ENCODE data around the gene CDKAL1. TPM values are rescaled to one million over a fixed set of nuclear protein-coding genes. Genes with fewer than 3 reads are reported as not detected.

The CDKAL1 gene
- total and polyA plus RNA-seq, 2 donors (not counting 3 experiments of a cell fraction or from before 2014, with no cell fraction given), result 6.1 to 20.5 TPM

DNA sequence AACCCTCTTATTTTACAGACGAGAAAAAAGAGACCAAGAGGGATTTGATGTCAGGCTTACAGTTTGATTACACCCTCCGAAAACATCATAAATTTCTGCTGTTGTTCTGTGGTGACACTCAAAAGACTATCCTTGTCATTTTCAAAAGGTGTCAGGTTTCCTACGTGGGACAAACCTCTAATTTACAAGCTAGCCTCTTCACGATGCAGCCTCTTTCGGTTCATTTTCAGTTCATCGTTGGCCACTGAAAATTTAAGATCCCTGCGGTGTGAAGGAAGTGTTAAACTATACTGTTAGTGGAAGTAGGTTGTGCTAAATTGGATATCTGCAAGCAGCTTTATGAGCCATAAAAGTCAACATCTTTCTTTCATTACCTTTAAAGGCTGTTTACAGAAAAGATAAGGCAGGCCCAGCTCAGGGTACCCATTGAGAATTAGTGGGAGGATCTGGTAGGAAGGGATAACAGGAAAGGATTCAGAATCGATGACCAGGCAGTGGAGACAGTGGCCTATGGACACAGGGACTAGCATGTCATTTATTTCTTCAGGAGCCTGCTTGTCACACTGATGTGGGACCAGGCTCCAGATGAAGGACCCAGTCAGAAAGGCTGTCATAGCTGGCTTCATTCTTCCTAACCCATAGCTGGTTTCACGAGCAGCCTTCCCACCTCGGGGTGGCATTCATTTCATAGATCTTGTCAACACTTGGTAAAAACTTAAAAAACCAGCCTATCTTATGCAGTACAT, 730.2 kb downstream of the CDKAL1 start:
- no TSS peak for BruUV-seq (replicated peaks)
- ChIA-PET CTCF (no interaction called here), POLR2A (no interaction called here)
- H3K4me3 ChIP-seq (replicated peaks in 1 of 3; ENCODE audit: insufficient read depth in 1 of 3, low read depth in 1 of 3, low read length in 3 of 3), result no peak overlapping the region
- no peaks in the 10 kb centered on the region for H3K4me1 ChIP-seq (ENCODE audit: control insufficient read depth, extremely low read depth, insufficient read depth, low read length)
- no peaks in the 10 kb centered on the region for H3K9me3 ChIP-seq (replicated peaks; ENCODE audit: control insufficient read depth, insufficient read depth, low read length)
- no peaks in the 10 kb centered on the region for H3K36me3 ChIP-seq (ENCODE audit: control insufficient read depth in 2 of 2, extremely low read depth in 1 of 2, insufficient read depth in 2 of 2, low read length in 2 of 2)
- DNase-seq (ENCODE audit: low read depth, low spot score), result no peak
- H3K9ac ChIP-seq (replicated peaks; ENCODE audit: extremely low read depth, insufficient read depth, low read length), result no peak overlapping the region
- no peaks in the 10 kb centered on the region for H3K27me3 ChIP-seq (ENCODE audit: control insufficient read depth in 2 of 2, insufficient read depth in 2 of 2, low read length in 2 of 2)
- dilution Hi-C loops (cut with MboI; ENCODE audit: extremely low pct_ligation_motif_present, low sequenced_read_pairs) (no loop called here), intact Hi-C loops (cut with micrococcal nuclease) (no loop called here)
- no peak overlapping the region for H3K4me2 ChIP-seq (ENCODE audit: insufficient read depth, low read length)
- H3K9me1 ChIP-seq (replicated peaks; ENCODE audit: control insufficient read depth, extremely low read depth, insufficient read depth, low read length), result no peaks in the 10 kb centered on the region
- no peaks in the 10 kb centered on the region for H4K20me1 ChIP-seq (replicated peaks; ENCODE audit: control insufficient read depth, extremely low read depth, insufficient read depth, low read length)
- no peak for FAIRE-seq
- no peak for TF ChIP-seq JUN (IDR thresholded peaks at IDR 0.05; ENCODE audit: borderline replicate concordance, insufficient read depth, insufficient read length, low read depth)
- no peak for TF ChIP-seq POLR2AphosphoS5 (IDR thresholded peaks at IDR 0.05; ENCODE audit: insufficient read depth, low read depth, low read length)
- TF ChIP-seq, protein P1, sequence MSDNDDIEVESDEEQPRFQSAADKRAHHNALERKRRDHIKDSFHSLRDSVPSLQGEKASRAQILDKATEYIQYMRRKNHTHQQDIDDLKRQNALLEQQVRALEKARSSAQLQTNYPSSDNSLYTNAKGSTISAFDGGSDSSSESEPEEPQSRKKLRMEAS (IDR thresholded peaks at IDR 0.05; ENCODE audit: insufficient read depth, insufficient read length), result no peak
- TF ChIP-seq CTCF (IDR thresholded peaks at IDR 0.05; ENCODE audit: extremely low read depth in 1 of 2, insufficient read depth in 1 of 2, low read depth in 1 of 2, low read length in 2 of 2), result no peak
- no peak for TF ChIP-seq GATA2 (IDR thresholded peaks at IDR 0.05; ENCODE audit: insufficient read depth, insufficient read length, low read depth, low read length)
- TF ChIP-seq EZH2 (IDR thresholded peaks at IDR 0.05; ENCODE audit: borderline replicate concordance, low read depth, low read length, severe bottlenecking), result no peak
- TF ChIP-seq FOS (IDR thresholded peaks at IDR 0.05; ENCODE audit: borderline replicate concordance, insufficient read depth, low read length), result no peak
- TF ChIP-seq MYC (IDR thresholded peaks at IDR 0.05; ENCODE audit: low read depth, low read length), result no peak
- no peak for TF ChIP-seq POLR2A (IDR thresholded peaks at IDR 0.05; ENCODE audit: low read depth, low read length)
- H2AFZ ChIP-seq (ENCODE audit: low read depth, low read length), result no peak overlapping the region
- H3K79me2 ChIP-seq (ENCODE audit: control insufficient read depth, insufficient read depth, low read length), result no peaks in the 10 kb centered on the region
- no peak overlapping the region for H3K27ac ChIP-seq (ENCODE audit: insufficient read depth, low read depth, low read length)
